GM19025 (cell line): ENCODE measurements around the gene ZNF853.

Experiments used
- ATAC-seq: cut with Tn5 transposase; IDR thresholded peaks from one replicate; pipeline ENCODE4 v1.9.1; 2021; ENCODE audit warnings: mild to moderate bottlenecking, low read depth, moderate library complexity; ENCODE audit not compliant: unreplicated experiment

The ZNF853 gene

GRCh38 chr7:6604458-6604857 is 11.0 kb upstream of the ZNF853 start:
- ATAC-seq: no peak

- ATAC-seq: no peak
Observed at GRCh38 chr7:6606866-6607583, 8.4 kb upstream of the ZNF853 start.

GRCh38 chr7:6607651-6608051 is 7.8 kb upstream of the ZNF853 start:
- no peak for ATAC-seq

- no peak for ATAC-seq
Observed at GRCh38 chr7:6608081-6608480, 7.3 kb upstream of the ZNF853 start.

- no peak for ATAC-seq
Observed at GRCh38 chr7:6608794-6609193, 6.6 kb upstream of the ZNF853 start.

GRCh38 chr7:6612819-6613218 is 2.6 kb upstream of the ZNF853 start:
- no peak for ATAC-seq

- no peak for ATAC-seq
Observed at GRCh38 chr7:6613706-6614105, 1.7 kb upstream of the ZNF853 start.

GRCh38 chr7:6615723-6616555 is 529 bp downstream of the ZNF853 start:
- no peak for ATAC-seq

GRCh38 chr7:6616854-6617643 is 1.6 kb downstream of the ZNF853 start:
- ATAC-seq: no peak

GRCh38 chr7:6618621-6619020 is 3.2 kb downstream of the ZNF853 start:
- ATAC-seq: no peak

- ATAC-seq: no peak
Observed at GRCh38 chr7:6619961-6620360, 4.6 kb downstream of the ZNF853 start.

- ATAC-seq: no peak
Observed at GRCh38 chr7:6621195-6622133, 6.1 kb downstream of the ZNF853 start.

GRCh38 chr7:6622134-6622710 is 6.8 kb downstream of the ZNF853 start:
- ATAC-seq: no peak

- no peak for ATAC-seq
Observed at GRCh38 chr7:6623589-6624245, 8.3 kb downstream of the ZNF853 start.

GRCh38 chr7:6624246-6624611 is 8.8 kb downstream of the ZNF853 start:
- ATAC-seq: no peak

- ATAC-seq: no peak
Observed at GRCh38 chr7:6628045-6628444, 12.6 kb downstream of the ZNF853 start.

GRCh38 chr7:6630007-6630849 is 14.8 kb downstream of the ZNF853 start:
- no peak for ATAC-seq

GRCh38 chr7:6631605-6632004 is 16.2 kb downstream of the ZNF853 start:
- ATAC-seq: no peak
